Glomerular visceral epithelial cell (primary cell): ENCODE measurements around the gene C1orf141.
"Not testable (repeated sequence)": the region's sequence is repeated elsewhere in the genome, so short reads cannot be mapped to it uniquely, and the experiment has no call there.

Experiments
- DNase-seq: peaks from one replicate; pipeline ENCODE4 v3.0.0-alpha.2; 2016; ENCODE audit errors: extremely low spot score

Gene C1orf141

DNA sequence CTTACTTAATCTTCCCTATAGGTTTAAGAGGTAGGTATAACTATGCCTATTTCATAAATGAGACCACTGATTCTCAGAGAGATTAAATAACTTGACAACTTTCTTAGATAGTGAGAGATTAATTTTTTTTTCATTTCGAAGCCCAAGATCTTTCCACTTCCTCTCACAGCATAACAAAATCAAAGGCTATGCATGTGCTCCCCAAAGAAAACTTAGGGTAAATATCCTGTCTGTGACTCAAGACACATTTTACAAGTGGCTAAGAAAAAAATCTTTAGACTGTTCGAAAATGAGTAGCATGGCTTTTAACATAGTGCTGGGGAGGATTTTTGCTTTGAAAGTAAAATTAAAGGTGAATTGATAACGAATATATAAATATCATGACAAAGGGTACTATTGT is 8.2 kb upstream of the C1orf141 start:
- DNase-seq, result no peak

DNA sequence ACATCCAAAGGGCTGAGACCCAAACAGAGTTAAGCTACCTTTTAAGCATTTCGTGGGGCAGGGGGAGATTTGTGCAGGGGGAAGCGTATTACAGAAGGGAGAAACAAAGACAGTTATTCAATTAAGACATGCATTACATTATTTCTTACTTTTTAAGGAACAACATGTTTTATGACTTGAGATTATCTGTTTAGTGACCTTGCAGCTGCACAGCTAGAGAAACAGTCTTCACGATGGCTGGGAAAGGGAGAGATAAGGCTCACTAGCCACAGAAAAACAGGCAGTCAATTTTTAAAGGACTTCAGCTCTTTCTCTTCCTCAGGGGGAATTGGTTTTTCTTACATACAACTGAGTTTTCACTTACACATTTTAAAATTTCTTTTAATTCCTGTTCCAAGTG is 7.1 kb upstream of the C1orf141 start:
- DNase-seq, result not testable (repeated sequence)

DNA sequence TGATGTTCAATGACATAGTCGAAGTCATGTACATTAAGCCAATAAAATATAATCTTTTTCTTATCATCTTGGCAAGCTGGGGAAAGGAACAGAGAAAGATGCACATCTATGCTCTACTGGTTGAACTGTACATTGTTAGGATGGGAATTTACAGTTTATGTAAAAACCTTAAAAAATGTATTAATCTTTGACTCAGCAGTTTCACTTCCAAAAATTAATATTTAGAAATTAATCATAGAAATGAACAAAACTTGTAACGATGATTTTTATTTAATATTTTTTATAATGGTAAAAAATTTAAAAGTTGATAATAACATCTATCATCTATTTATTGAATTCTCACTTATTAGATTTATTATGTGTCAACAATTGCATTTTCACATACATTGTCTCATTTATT is 5.7 kb upstream of the C1orf141 start:
- no peak for DNase-seq

DNA sequence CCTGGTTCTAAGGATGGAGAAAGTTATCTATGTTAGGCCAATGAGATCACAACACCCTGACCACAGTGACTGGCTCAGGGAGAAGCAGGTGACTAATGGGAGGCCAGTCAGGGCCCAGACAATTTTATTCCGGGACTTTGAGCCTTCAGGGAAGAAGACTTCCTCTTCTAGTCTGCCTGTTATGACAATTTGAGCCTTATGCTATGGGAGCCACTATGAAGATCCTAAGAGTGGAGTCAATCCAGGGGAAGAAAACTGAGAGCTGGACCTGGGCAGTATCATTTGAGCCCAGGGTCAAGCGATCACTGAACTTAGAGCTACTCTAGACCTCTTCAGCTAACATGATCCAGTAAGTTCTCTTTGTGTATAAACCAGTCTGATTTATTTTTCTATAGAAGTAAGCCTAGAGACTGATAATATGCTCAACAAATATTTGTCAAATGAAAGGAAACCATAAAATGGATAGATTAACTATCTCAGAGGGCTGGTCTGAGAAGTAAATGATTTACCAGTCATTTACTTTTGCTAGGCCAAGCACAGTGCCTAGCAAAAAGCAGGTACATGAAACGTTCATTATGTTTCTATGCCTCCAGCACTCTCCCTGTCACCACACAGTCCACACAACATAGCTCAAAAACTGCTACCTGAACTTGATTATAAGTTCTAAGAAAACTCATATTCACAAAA is 4.2 kb upstream of the C1orf141 start:
- no peak for DNase-seq

DNA sequence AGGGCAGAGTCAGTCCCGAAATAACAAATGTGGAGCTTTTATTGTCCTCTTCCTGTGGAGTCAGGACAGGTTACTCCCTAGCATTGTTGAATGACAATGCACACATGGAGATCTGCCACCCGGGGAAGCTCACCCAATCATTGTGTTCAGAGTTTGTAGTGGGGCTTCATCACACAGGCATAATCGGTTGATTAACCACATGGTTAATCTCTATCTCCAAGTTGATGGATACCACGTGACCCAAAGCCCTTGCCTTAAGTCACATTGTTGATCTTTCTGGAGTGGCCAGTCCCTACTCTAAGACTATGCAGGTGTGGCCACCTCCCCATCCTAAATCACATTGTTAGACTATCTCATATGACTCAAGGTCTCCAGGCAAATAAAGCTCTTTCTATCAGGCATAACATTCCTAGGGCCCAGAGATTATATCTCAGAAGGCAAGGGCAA is 2.6 kb upstream of the C1orf141 start:
- DNase-seq, result no peak

DNA sequence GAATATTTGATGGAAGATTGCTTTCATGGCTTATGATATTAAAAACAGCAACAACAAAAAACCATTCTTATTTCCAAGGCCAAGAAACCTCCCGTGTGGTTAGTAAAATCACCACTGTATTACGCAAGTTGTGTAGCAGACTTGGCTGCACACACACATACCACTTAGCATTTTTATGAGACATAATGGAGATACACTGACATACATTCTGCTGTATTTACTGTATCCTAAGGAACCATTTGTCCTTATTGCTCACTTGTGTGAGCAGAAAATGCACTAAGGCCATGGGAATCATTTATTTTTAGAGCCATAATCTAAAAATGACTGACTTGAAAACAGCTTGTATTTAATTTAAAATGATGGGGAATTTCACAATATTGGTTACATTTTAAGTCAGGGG is 584 bp upstream of the C1orf141 start:
- no peak for DNase-seq

DNA sequence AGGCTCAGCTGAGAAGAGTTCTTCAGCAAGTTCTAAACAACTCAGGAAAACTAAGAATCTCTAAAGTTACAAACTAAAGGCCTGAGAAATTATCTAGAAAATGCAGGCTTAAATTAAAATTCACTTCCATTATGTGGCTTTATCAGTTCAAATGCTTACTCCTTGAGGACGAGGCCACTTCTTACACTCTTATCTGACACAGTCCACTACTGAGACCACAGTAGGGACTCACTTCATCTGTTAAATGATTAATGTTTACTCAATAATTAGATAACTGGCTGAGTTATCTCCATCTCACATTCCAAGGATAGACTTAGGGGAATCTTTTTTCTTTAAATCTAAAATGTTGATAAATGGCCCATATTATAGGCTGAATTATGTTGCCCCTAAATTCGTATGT is 1.6 kb downstream of the C1orf141 start:
- DNase-seq, result no peak

DNA sequence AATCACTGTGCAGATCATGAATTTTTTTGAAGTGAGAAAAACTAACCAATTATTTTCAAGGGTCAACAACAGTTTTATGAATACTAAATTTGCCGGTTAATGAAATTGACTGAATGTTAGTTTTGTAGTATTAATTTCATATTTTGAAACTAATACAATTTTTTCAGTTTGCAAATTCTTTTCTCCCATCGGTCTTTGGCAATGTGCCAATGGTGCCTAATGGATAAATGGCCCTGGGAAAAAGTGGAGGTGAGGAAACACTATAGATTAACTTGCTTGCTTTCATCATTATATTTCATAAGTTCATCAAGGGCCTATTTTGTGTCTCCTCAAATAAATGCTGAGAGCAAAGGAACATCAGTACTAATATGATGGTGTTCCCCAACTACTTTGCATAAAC is 4.1 kb downstream of the C1orf141 start:
- no peak for DNase-seq

DNA sequence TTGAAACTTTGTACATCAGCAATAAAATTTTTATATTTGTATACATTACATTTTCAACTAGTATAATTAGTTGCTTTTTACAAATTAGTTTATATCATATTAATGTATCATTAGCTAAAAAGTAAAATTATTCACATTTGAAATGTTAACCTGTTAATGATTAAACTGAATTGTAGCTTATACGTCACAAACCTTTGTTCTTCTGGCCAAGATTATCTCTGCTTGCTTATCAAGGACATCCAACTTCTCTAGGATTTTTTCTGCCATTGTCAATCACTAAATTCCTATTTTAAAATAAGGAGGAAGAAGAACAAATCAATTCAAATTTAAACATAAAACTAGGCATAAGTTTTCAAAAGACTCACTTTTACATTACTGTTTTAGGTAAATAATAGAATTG is 7.8 kb downstream of the C1orf141 start:
- no peak for DNase-seq

DNA sequence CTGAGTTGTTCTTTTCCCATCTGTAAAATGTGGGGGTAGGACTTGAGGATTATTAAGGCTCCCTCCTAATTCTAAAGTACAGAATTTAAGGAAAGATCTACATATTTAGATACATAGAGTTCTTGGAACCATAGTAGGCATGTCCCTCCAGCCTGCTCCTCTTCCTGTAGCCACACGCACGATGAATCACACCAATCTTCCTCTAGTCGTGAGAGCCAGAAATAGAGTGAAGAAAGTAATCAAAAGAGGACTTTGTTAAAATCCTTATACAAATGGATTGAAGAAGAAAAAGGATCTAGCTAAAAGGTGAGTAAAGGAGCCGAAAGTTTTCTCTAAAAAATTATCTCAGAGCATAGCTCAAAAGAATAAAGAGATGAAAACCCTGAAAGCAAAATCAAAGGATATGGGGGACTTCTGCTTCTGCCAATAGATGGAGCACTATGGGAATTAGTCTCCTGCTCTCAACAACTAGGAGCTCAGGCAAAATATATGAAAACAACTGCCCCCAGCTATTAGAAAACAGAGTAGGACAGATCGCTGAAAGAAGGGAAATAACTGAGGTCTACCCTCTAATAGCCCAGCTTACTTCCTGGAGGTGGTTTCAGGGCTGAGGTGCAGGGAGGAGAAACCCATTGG is 8.5 kb downstream of the C1orf141 start:
- no peak for DNase-seq

DNA sequence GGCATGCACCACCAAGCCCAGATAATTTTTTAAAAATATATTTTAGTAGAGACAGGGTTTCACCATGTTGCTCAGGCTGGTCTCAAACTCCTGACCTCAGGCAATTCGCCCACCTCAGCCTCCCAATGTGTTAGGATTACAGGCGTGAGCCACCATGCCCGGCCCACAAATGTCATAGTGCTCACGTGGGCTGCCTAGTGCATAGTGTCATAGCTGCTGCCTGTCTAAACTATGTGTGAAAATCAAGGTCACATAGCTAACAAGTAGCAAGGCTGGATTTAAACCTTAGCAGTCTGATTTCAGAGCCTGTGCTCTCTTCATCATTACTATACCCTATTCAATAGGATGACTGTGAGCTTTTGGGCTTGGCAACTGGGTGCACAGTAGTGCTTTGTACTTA is 10.3 kb downstream of the C1orf141 start:
- no peak for DNase-seq

DNA sequence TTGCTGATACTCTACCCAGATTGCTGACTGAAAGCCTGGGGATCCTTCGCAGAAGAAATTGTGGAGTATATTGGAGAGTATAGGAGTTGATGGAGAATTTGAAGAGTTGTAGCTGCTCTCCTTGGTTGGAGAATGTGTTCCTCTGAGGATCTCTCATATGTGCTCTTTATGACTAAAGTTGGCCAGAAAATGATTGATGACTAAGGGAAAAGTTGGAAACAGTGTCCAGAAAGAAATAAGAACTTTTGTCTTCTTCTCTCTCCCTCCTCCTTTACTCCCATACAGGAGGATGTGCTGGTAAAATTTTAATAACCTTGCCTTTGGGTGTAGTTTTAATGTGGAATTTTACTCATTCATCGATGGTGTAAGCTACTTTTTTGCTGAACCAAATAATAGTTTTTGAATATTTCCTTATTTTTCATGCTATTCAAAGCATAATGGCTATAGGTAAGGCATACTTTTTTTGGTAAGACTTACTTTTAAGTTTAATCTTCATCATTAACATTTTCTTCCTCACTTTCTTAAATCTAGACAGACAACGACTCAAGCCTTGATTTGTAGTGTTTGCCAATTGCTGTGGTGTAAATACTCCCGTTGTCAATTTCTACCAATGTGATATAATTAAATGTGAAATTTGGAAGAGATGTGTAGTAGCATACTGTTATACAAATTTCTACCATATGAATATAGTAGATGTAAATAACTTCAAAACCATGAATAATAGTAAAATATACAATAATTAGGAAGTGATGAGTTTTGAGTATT is 13.7 kb downstream of the C1orf141 start:
- DNase-seq, result no peak

DNA sequence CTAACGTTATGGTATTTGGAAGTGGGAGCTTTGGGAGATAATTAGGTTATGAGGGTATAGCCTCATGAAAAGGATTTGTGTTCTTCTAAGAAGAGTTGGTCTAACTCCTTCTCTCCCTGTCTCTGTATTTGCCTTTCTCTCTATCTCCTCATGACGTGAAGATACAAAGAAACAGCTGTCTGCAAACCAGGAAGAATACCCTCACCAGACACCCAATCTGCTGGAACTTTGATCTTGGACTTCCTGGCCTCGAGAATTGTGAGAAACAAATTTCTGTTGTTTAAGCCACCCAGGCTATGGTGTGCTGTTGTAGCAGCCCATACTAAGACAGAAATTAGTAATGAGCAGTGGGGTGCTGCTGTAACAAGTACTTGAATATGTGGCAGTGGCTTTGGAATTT is 16.1 kb downstream of the C1orf141 start:
- DNase-seq, result no peak

DNA sequence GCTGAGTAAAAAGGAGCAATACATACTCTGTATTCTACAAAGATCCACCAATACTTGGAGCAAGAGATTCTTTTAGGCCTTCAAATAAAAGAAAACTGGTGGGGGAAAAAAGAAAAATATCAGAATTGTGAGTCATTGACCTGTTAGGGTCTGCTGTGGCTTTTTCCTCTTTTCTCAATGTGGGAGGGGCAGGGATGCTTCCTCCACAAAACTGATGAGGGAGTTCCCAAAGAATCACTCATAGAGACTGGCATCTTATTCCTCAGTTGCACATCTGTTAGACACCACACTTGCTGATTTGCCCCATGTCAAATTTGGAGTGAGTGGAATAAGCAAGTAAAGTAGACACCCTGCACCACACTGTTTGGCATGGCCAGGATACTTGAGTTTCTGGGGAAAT is 16.6 kb downstream of the C1orf141 start:
- peak; percentile 41 for DNase-seq

DNA sequence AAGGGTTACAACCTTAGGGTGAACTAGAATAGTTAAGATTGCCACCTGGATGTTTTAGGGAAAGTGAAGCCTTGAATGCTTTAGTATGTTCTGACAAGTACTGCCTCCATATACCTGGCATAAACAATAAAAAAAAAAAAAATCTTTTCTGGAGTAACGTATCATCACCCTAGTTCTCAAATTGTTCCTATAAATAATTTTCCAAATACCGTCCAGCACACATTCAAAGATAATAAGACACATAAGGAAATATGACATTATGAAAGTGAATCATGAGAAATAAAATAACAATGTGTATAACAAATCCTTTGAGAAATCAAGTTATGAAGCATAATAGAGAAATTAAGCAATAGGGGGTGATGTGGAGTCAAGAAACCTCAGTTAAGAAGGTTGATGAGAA is 20.6 kb downstream of the C1orf141 start:
- no peak for DNase-seq

DNA sequence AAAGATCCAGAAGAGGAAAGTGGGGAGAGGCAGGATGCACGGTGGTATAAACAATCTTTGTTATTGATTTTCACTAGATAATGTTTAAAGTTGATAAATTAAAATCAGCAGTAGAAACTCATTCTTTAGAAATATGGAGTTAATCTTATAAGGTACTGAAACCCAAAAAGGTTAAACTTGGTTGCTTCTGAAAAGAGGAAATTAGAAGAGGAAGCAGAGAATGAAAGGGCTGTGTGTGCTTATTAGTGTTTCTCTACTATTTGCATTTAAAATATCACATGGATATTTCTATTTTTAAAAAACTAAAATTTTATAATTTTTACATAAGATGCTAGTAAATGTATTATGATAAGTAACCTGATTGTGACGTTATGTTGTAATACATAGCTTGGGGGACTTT is 24.4 kb downstream of the C1orf141 start:
- no peak for DNase-seq

DNA sequence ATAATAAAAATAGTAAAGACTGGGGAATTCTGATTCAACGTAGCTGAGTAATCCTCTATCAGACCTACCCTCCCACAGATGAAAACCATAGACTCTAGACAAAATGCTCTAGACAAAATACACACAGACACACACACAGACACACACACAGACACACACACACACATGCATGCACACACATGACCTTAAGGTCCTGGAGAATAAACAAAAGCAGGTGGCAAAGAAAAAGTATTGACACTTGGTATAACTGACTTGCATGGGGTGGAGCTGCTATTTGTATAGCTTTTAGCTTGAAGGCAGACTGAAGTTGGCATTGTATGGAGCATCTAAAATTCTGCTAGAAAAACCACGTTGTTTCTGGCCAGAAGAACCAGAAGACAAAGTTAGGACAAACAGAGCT is 29.3 kb downstream of the C1orf141 start:
- DNase-seq, result no peak

DNA sequence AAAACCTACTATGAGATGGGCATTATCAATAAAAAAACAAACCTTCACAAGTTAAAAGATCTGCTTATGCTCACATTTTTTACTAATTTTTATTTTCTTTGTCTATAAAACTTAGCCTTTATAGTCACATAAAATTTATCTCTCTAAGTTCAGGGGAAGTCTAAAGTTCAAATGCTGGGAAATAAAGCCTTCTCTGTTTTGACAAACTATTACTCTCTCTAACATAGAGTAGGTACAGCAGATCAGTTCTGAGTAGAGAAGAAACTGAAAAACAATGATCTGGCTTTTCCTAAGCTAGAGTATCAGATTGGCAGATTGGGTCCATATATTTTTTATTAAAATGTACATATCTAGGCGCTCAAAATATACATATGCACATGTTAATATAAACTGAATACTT is 31.2 kb downstream of the C1orf141 start:
- DNase-seq, result no peak

DNA sequence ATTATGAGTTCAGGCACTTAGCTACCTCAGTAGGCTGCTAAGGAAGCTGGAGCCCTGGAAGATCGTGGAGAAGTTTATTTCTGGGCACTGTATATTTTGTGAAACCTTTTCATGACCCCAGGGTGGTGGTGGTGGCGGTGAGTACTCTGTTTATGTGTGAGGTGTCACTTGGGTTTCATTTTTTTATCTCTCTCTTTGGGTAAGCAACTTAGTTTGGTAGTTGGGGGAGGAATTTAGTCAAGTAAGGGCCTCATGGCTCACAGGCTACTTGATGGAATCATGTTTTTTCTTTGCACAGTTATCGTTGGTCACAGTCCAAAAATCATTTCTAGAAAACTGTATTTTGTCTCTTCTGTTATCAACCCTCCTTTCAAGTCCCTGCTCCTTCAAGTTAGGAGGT is 33.9 kb downstream of the C1orf141 start:
- DNase-seq, result no peak

DNA sequence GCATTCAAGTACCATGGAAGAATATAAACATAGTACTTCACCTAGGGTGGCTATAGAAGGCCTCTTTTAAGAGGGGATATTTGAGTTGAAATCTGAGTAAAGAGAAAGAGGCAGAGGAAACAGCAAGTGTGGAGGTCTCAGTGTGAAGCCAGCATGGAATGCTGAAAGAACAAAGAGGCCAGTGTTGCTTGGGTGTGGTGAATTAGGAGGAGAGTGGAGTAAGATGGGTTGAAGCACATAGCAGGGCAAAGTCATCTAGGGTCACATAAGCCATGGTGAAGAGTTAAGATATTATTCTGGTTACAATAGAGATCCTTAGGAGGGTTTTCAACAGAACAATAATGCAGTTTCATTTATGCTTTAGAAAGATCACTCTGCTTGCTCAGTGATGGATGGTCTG is 37.5 kb downstream of the C1orf141 start:
- no peak for DNase-seq

DNA sequence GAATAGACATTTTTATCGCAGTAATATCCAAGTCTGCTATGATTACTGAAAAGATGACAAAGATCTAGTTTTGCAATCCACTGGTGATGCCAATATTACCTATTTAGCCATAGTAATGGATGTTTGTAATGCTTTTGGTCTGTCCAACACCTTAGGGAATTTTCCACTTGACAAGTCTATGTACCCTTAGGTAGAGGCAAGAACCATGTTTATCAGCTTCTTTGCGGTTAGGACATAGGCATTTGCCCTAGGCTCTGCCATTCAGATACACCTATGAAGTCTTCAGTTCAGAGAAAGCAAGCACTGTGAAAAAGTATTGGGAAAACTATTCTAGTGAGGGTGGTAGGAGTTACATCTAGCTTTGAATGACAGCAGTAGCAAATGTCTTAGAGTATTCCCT is 40.6 kb downstream of the C1orf141 start:
- DNase-seq, result no peak

DNA sequence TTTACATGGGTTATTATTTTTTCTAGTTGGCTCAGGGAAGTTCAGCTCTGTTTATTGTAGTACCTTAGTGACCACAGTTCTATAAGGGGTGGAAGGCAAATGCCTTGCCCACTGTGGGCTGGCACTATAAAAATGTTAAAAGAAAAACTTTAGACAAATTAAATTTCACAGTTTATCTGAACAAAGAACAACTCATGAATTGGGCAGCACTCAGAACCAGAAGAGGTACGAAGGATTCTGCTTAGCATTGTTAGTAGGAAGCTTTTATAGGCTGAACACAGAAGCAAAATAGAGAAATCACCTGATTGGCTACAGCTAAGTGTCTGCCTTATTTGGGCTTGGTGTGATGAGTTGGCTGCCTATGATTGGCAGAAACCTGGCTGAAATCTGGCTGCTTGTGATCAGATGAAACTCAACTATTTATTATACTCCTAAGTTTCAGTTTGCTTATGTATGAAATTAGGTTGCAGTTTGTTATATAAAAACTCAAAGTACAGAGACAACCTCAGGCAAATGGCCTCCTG is 45.0 kb downstream of the C1orf141 start:
- DNase-seq, result no peak

DNA sequence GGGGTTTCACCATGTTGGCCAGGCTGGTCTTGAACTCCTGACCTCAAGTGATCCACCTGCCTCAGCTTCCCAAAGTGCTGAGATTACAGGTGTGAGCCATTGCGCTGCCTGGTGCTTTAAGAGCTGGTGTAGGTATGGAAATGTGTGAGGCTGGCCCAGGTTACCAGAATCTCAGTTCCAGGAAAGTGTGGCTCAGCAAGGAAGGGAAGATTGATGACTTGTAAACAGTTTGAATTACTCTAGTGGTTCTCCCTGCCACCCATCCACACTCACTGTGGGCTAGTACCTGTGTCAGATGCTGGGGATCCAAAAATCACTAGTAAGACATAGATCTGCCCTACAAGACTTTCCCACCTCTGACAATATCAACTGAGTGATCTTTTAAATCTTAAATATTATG is 46.3 kb downstream of the C1orf141 start:
- DNase-seq, result no peak
